Measurements from ENCODE around the gene HMG20A.

DNA sequence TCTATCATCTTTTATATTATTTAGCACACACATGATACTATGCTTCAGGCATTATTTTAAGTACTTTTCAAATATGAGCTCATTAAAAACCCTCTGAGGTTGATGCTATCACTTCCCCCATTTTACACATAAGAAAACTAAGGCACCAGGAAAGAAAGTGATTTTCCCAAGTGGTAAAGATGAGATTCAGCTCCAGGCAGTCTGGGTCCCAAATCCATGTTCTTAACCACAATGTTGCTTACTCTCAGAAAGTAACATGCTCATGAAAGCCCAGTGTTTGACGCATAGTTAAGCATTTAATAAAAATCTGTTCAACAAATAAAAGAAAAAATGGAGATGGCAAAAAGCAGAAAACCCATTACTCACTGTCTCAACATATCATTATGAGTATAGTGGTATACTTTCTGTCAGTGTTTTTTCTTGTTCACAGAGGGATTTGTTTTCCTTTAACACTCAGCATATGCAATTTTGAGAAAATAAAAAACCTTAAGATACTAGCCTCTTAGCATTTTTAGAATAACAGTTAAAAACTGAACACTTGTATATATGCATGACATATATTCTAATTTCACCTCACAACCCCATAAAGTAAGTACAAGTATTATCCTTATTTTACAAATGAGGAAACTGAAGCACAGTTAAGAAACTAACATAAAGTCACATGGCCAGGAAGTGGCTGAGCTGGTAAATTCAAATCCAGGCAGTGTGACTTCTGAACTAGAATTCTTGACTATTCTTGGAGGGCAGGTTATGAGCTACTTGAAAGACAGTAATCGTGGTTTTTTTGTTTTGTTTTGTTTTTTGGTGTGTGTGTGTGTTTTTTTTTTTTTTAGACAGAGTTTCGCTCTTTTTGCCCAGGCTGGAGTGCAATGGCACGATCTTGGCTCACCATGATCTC is 11.2 kb upstream of the HMG20A start:
- TF ChIP-seq POLR2AphosphoS5 (IDR thresholded peaks at IDR 0.05; ENCODE audit: low read depth, low read length) = no peak
- no peak for TF ChIP-seq TAF1 (IDR thresholded peaks at IDR 0.05; ENCODE audit: borderline replicate concordance, insufficient read depth, low read length)
- TF ChIP-seq SIN3A (IDR thresholded peaks at IDR 0.05; ENCODE audit: borderline replicate concordance, insufficient read depth, low read length) = no peak
- TF ChIP-seq, protein P1, sequence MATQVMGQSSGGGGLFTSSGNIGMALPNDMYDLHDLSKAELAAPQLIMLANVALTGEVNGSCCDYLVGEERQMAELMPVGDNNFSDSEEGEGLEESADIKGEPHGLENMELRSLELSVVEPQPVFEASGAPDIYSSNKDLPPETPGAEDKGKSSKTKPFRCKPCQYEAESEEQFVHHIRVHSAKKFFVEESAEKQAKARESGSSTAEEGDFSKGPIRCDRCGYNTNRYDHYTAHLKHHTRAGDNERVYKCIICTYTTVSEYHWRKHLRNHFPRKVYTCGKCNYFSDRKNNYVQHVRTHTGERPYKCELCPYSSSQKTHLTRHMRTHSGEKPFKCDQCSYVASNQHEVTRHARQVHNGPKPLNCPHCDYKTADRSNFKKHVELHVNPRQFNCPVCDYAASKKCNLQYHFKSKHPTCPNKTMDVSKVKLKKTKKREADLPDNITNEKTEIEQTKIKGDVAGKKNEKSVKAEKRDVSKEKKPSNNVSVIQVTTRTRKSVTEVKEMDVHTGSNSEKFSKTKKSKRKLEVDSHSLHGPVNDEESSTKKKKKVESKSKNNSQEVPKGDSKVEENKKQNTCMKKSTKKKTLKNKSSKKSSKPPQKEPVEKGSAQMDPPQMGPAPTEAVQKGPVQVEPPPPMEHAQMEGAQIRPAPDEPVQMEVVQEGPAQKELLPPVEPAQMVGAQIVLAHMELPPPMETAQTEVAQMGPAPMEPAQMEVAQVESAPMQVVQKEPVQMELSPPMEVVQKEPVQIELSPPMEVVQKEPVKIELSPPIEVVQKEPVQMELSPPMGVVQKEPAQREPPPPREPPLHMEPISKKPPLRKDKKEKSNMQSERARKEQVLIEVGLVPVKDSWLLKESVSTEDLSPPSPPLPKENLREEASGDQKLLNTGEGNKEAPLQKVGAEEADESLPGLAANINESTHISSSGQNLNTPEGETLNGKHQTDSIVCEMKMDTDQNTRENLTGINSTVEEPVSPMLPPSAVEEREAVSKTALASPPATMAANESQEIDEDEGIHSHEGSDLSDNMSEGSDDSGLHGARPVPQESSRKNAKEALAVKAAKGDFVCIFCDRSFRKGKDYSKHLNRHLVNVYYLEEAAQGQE (IDR thresholded peaks at IDR 0.05; ENCODE audit: insufficient read depth in 1 of 2, low read depth in 2 of 2, low read length in 2 of 2) = no peak
